GM06990 (cell line): ENCODE measurements around the gene VWF.

Experiments used
- DNase-seq: peaks from one replicate; pipeline ENCODE4 v3.0.0-alpha.2; 2011; ENCODE audit not compliant: insufficient read length; ENCODE audit errors: extremely low read depth
- H3K27me3 ChIP-seq: replicated peaks from 2 replicates; pipeline ENCODE4 v1.6.0; 2011; ENCODE audit warnings: low read length; ENCODE audit not compliant: control insufficient read depth, insufficient read depth
- H3K36me3 ChIP-seq: 2 replicates; pipeline ENCODE4 v1.5.1; 2011; ENCODE audit warnings: low read length; ENCODE audit not compliant: control insufficient read depth, insufficient read depth
- H3K4me3 ChIP-seq: replicated peaks from 2 replicates; pipeline ENCODE4 v1.5.1; 2011; ENCODE audit warnings: low read depth, mild to moderate bottlenecking, control low read depth, low read length
- TF ChIP-seq, protein P1 (sequence below): IDR thresholded peaks from 2 replicates; pipeline ENCODE4 v1.5.1; 2011; ENCODE audit warnings: low read length, control low read depth, mild to moderate bottlenecking, inconsistent platforms; ENCODE audit not compliant: insufficient read depth, poor library complexity, severe bottlenecking

The VWF gene

GRCh38 chr12:6076776-6077691 lies 47.4 kb downstream of the VWF start:
- no peaks in the 10 kb centered on the region for H3K36me3 ChIP-seq
- peaks cover 5% of the 10 kb centered on the region for H3K27me3 ChIP-seq
- TF ChIP-seq, protein P1, sequence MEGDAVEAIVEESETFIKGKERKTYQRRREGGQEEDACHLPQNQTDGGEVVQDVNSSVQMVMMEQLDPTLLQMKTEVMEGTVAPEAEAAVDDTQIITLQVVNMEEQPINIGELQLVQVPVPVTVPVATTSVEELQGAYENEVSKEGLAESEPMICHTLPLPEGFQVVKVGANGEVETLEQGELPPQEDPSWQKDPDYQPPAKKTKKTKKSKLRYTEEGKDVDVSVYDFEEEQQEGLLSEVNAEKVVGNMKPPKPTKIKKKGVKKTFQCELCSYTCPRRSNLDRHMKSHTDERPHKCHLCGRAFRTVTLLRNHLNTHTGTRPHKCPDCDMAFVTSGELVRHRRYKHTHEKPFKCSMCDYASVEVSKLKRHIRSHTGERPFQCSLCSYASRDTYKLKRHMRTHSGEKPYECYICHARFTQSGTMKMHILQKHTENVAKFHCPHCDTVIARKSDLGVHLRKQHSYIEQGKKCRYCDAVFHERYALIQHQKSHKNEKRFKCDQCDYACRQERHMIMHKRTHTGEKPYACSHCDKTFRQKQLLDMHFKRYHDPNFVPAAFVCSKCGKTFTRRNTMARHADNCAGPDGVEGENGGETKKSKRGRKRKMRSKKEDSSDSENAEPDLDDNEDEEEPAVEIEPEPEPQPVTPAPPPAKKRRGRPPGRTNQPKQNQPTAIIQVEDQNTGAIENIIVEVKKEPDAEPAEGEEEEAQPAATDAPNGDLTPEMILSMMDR, result no peak
- DNase-seq, result no peak
- H3K4me3 ChIP-seq, result no peak overlapping the region

GRCh38 chr12:6076346-6076745 lies 48.1 kb downstream of the VWF start:
- peaks cover 5% of the 10 kb centered on the region for H3K27me3 ChIP-seq
- no peak for DNase-seq
- TF ChIP-seq, protein P1, result no peak
- H3K36me3 ChIP-seq, result no peaks in the 10 kb centered on the region
- no peak overlapping the region for H3K4me3 ChIP-seq

DNA sequence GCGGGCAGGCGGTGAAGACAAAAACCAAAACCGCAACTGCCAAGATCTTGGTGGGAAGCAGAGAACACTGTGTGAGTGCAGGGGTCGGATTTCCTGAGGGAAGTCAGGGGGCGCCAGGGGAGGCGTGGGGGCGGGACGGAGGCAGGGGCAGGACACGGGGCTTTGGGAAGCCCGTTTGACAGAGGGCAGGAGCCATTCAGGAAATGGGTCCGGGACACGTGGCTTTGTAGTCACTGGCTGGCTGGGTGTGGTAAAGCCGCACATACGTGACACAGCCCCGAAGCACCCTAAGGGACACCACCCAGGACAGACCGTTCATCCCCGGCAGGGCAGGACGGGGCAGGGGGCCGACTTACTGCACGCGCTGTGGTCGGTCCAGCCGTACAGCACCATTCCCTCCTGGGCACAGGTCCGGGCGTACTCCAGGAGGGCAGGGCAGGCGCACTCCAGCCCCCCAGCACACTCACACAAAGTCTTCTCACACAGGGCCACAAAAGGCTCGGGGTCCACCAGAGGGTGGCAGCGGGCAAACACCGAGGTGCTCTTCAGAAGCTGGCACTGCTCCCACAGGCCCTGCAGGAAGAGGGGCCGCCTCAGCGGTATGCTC lies 49.4 kb downstream of the VWF start:
- H3K36me3 ChIP-seq, result no peaks in the 10 kb centered on the region
- DNase-seq, result no peak
- peaks cover 5% of the 10 kb centered on the region for H3K27me3 ChIP-seq
- H3K4me3 ChIP-seq, result no peak overlapping the region
- TF ChIP-seq, protein P1, result no peak

DNA sequence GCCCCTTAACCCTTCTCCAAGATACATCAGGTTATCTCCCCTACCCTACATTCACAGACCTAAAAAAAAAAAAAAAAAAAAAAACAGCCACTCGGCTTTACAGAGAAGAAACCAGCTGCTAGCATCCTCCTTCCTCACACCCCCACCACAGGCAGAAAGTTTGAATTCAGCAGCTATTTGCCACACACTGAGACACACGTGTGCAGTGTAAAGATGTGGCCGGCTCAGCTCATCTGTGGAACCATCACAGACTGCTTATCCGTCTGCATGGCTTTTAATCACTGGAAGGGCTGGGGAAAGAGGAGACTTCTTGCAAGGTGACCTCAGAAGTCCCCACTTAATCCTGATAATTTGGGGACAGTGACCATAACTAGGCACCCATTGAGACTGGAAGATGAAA lies 50.0 kb downstream of the VWF start:
- H3K4me3 ChIP-seq, result no peak overlapping the region
- no peak for DNase-seq
- peaks cover 5% of the 10 kb centered on the region for H3K27me3 ChIP-seq
- TF ChIP-seq, protein P1, result no peak
- H3K36me3 ChIP-seq, result no peaks in the 10 kb centered on the region

DNA sequence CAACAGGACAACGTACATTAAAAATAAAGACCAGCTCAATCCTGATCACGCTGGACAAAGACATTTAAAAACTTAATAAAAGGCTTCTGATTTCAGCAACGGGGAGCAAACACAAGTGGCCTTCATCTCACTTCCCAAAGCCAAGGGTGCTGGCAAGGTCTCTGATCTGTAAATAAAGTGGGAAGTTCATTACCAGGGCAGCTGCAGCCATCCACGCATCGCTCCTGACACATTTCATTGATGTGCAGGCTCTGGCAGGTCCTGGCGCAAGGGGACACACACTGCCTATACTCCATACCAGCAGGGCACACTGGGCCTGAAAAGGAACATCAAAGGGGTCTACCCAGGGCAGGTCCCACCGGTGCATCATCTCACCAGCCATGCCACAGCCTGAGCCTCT lies 51.0 kb downstream of the VWF start:
- TF ChIP-seq, protein P1, result no peak
- no peak overlapping the region for H3K4me3 ChIP-seq
- H3K27me3 ChIP-seq, result peaks cover 5% of the 10 kb centered on the region
- no peaks in the 10 kb centered on the region for H3K36me3 ChIP-seq
- DNase-seq, result no peak
